CD4-positive, alpha-beta T cell treated with Interleukin-15 for 1 hour (primary cell): Measurements from ENCODE around the gene MTHFD1L.

Experiments used
- DNase-seq: peaks from one replicate; pipeline ENCODE4 v3.0.0-alpha.2; 2020

Gene MTHFD1L

DNA sequence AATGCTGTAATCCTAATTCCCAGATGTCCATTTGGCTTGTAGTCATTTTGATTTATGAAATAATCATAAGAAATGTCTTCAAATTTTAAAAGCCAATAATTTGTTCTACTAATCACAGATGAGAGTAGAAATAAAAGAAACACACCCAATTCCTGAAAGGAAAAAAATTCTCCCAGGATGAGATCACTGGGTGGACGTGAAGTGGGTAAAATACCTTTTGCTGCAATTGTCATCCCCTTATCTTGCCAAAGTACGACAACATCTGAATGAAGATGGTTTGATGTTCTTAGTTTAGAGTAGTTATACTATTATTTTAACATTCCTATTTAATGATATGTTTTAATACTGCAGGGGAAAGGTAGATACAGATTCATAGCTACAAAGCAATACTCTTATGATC lies 33.7 kb downstream of the MTHFD1L start:
- no peak for DNase-seq

DNA sequence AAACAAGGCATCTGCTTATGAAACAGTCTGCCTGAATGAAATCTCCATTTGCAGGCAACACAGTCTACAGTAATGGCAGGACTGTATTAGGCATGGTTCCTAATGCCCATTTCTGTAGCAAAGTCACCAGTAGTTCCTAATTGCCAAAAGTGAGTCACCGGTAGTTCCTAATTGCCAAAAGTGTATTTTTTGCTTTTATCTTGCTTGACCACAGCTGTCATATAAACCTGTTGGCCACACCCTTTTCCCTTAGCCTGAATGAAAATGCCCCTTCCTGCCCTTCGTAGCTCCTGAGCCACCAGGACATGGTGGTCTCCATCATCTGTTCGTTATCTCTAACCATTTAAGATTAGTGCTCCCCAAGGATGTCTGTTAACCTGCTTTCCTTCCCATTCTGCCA lies 34.5 kb downstream of the MTHFD1L start:
- no peak for DNase-seq

DNA sequence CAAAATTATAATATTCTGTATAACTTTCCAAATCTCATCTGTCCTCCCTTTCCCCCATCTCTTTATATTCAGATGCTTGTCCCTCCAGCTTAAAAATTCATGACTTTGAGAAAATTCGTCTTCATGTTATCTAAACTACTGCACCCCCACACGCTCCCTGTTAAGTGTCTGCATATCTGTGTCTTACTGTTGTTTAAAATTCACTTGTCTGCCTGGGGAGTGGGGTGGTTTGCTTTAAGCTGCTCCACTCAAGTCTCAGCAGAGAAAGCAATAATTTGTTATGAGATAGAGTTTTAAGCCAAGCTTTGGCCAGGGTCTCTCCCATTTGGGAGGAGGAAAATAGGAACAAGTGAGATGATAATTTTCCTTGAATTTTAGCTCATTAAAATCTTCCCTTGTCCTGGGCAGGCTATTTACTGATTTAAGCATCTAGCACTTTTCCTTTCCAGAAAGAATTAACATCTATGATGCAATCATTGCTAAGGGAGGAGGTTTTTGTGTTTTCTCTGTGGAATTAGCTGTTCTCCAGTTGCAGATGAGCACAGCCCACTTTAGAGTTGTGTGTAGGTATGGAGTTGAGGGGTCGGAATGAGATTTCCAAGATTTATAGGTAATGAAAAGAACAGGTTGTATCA lies 36.8 kb downstream of the MTHFD1L start:
- DNase-seq: no peak

DNA sequence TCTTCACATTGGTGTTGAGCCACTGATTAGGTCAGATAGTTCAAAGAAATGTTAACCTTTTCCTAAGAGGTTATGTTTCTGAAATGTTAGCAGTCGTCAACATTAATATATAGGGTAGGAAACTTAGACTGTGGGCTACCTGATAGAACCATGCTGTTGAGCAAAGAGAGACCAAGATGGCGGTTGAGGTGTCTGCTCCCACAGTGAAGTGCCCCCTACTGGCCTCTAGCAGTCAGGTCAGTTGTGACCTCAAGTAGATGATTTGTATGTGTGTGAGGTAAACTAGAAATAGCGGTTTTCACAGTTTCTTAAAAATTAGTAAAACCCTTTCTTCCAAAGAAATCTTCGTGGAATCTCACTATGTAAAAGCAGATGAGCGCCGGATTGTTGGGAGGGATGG lies 40.3 kb downstream of the MTHFD1L start:
- no peak for DNase-seq

DNA sequence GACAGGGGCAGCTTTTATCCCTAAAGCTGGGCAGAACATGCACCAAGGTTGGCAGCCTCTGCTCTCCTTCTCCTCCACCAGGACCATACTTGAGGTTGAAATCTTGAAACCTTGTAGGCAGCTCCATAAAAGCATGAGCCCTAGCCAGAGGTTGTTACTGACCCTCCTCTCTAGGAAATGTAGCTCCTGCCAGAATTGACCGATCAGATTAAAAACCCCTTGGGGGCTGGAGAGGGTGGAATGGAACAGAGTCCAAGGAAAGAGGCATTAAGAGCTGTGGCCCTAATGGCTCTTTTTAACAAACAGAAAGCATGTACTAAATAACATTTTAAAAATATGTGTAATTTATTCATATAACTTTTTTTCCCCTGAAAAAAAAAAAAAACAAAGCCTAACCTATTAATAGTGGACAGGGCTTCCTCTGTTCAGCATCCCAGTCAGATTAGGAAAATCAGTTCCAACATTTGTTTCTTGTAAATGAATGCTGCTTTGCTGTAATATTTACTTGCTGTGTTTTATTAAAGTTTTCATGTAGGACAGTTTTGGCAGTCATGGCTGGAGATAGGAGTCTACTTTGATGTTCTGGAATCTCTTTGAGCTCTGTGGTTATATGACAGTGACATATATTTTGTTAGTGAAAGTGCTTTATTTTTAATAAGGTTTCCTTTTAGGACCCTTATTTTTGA lies 41.3 kb downstream of the MTHFD1L start:
- no peak for DNase-seq

DNA sequence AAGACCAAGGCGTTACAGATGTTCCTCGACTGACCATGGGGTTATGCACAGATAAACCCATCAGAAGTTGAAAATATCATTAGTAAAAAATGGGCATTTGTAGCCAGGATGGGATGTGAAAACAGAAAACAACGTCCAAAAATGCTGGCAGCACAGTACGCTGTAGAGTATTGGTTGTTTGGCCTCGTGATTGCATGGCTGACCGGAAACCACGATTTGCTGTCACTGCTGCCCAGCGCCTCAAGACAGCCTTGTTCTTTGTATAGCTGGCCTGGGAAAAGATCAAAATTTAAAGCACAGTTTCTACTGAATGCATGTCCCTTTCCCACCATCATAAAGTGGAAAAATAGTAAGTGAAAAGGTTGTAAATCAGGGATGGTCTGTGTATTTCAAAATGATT lies 41.9 kb downstream of the MTHFD1L start:
- no peak for DNase-seq

DNA sequence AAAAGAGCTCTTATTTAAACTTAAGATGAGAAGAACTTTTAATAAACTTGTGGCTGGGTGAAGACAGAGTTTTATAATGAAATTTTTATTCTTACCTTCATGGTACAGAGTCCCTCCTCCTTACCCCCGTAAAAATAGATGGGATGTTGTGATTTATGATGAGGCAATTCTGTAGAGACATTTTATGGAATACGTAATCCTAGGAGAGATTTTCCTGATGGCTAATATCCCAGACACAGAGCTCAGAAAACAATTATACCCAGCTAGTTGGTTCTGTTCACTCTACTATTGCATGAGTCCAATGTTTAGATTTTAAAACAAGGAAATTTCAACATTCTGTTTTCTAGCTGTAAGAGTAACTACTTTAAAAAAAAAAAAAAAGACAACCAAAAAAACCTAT lies 43.4 kb downstream of the MTHFD1L start:
- DNase-seq: no peak

DNA sequence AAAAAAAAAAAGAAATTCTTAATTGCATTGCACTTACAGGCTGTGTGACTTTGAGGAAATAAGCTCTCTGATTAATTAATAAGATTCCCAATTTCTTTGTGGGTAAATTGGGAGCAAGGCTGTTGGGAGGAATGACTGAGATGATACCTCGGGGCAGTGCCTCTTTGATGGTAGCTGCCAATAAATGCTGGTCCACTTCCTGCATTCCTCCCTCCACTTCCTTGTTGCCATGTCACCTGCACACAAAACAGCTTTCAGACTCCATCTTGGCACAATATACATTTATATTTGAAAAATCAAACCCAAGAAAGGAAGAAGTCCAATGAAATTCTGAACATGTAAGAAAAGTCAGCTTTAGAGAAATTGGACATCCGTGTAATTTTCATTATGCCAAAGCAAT lies 45.1 kb downstream of the MTHFD1L start:
- no peak for DNase-seq

DNA sequence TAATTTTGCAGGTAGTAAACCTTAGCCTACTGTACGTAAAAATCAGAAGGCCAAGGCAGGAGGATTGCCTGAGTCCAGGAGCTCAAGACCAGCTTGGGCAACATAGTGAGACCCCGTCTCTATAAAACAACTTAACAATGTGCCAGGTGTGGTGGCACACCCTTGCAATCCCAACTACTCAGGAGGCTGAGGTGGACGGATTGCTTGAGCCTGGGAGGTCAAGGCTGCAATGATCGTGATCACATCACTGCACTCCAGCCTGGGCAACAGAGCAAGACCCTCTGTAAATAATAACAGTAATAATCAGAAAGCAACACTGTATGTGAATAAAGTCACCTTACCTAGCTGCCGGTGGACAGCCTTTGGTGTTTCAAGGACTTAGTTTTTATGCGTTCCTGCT lies 48.9 kb downstream of the MTHFD1L start:
- no peak for DNase-seq

DNA sequence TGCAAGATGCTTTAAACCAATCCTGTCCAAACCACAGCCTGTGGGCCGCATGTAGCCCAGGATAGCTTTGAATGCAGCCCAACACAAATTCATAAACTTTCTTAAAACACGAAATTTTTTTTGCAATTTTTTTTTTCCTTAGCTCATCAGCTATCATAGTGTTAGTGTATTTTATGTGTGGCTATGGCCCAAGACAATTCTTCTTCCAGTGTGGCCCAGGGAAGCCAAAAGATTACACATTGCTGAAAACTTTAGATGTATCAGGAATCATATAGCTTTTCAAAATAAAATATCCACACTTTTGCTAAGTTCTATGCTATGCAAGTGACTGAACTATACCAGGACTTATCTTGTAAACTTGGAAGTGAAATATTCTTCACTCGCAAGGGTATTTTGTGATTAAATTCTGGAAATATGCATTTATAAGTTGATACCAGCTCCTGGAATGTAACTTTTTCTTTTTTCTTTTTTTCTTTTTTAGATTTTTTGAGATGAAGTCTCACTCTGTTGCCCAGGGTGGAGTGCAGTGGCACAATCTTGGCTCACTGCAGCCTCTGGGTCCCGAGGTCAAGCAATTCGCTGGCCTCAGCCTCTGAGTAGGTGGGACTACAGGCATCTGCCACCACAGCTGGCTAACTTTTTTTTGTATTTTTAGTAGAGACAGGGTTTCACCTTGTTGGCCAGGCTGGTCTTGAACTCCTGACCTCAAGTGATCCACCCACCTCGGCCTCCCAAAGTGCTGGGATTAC lies 49.8 kb downstream of the MTHFD1L start:
- no peak for DNase-seq

DNA sequence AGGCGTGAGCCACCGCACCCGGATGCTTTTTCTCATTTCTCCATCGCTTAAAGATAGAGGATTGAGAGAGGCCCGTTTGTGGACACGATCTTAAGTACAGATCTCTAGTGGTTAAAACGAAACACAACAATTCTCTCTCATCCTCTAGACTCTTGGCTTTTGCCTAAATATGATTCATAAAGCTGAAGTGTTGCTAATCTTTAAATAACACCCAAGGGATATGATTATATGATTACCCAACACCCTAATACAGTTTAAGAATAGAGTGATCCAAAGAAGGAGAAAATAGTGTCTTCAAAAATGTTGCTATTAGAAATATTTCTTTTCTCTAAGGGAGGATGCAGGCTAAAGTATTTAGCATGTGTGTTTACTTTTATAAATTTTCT lies 50.4 kb downstream of the MTHFD1L start:
- DNase-seq: no peak

DNA sequence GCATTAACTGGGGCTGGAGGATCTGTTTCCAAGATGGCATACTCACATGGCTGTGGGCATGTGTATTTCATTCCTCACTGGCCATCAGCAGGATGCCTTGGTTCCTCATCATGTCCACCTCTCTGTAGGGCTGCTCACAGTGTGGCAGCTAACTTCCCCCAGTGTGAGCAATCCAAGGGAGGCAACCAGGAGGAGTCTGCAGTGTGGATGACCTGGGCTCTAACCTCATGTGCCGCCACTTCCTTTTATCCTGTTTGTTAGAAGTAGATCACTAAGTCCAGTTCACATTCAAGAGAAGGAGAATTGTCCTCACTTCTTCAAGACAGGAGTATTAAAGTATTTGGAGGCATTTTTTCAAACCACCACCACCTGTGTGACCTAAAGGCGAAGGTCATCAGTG lies 54.4 kb downstream of the MTHFD1L start:
- DNase-seq: no peak

DNA sequence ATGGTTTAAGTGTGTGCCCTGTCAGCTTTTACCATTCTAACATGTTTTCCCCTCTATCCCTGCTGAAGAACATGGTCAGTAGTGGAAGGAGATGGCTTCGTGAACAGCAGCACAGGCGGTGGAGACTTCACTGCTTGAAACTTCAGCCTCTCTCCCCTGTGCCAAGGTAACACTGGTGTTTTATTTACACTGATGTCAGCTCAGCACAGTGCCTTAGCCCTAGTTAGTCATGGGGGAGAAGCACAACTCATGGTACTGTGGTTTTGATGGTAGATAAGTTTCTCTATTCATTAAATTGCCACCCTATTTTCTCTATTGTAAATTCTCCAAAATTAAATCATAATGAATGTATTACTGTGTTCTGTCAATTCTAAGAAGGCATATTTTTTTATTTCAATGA lies 56.6 kb downstream of the MTHFD1L start:
- no peak for DNase-seq

DNA sequence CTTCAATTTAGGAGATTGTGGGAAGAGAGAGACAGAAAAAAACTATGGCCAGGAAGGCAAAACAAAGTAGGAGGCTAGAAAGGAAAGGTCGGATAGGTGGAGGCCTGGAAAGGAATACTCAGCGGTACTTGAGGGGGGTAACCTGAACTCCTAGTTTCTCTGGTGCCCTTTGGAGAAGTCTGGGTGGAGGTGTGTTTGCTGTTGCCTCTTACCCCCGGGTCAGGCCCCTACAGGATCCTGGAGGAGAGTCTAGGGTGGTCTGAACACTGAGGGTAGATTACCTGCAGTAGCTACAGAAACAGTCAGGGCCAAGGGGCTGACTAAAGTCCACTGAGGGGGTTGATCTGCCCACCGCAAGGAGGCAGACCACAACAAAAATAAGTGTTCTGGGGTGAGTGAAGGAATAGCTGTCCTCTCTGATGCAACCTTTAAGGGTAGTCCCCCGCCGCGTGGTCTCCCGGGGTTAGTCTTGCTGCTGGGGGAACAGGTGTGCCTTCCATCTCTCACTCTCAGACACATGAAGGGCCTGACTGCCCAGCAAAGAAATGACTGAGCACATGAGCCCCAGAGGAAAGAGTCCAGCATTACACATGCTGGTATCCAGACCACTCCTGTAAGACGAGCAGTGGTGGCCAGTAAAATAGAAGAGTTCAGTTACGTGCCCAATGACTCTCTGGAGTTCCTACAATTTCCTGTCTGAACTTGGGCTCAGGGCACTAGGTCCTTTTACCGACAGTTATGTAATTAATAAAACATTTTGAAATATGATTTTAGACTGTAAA lies 59.5 kb downstream of the MTHFD1L start:
- DNase-seq: no peak

DNA sequence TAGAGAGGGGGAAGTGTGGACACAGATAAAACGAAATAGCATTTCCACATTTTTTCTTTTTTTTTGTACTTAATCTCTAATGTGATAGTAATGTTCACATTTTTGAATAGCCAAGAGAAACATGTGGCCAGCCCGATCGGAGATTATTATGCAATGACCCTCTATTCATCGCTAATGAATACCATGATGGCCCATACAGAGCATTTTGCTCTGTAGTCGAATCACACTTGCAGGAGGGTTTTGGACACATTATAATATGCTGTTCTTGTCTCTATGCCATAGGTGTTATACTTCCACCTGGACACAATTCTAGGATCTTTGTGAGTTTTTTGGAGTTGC lies 60.1 kb downstream of the MTHFD1L start:
- no peak for DNase-seq

DNA sequence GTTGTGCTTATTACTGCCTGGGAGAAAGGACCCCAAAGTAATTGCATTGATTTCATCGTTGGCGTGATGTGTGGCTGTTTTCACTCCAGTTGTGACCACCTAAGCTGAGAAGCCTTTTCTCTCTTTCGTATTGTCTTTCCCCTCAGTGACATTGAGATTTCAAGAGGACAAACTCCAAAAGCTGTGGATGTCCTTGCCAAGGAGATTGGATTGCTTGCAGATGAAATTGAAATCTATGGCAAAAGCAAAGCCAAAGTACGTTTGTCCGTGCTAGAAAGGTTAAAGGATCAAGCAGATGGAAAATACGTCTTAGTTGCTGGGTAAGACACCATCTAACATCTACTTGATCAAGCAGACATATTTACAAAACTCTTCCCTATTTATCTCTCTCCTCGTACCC lies 60.5 kb downstream of the MTHFD1L start:
- DNase-seq: no peak

DNA sequence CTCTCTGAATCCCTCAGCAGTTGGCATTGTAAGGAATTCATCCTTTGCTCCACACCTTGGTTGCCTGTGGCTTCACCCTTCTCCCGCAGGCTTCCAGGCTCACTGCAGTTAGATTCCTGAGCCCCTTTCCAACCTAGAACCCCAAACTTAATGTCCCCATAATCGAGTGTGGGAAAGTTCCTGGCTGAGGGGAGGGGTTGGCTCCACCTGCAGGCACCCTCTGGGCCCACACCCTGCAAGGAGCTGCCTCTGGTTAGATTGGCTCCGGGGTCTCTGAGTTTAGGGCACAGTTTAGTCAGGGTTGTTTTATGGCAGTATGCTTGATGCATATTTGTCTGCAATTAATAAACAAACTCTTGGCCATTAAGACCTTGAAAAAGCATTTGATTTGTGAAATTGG lies 63.4 kb downstream of the MTHFD1L start:
- no peak for DNase-seq

DNA sequence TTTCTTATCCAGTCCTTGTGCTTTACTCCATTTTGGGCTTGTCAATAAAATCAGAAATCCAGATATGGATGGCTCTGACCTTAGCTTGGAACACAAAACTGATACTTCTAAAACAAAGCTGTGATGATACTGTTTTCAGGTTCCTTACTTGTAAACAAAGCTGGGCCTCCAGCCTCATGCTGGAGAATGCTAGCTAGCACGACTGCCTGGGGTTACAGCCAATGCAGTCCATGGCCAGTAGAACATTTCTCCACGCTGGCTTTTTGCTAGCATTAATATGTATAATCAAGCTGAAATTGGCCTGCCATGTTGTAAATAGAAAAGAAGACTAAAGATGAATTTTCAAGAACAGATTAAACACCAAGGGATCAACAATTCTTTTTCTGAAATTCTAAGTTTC lies 63.9 kb downstream of the MTHFD1L start:
- no peak for DNase-seq

DNA sequence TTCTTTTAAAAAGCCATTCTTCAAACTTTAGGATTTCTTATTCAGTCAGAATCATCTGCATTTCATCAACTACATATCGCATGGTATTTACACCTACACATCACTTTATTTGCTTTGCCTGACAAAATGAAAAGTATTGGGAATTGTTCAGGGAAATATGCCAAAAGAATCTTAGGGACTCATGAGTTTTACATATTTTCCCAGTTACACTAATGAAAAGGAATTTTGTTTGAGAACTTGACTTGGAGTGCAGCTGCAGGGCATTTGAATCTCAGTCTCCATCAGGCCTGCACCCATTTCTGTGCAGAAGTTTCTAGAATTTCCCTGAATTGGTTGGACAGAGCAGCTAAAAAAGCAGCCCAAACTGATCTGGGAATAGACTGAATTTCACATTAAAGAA lies 65.3 kb downstream of the MTHFD1L start:
- DNase-seq: no peak

DNA sequence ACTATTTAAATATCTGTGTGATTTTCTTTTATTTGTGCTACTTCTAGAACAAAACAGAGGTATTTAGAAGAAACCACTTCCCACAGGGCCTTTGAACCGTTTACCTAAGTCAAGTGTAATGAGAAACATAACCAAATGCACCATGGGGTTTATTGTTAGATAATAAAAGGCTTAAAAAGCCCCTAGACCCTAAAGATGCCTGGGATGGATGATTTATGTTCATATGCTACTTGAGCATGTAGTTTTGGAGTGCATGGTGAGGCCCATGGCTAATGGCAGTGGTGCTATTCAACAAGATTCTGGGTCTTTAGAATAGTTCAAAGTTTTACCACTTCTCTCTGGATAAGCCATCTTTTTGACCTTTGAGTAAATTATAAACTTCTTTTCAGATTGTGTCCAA lies 65.9 kb downstream of the MTHFD1L start:
- no peak for DNase-seq

DNA sequence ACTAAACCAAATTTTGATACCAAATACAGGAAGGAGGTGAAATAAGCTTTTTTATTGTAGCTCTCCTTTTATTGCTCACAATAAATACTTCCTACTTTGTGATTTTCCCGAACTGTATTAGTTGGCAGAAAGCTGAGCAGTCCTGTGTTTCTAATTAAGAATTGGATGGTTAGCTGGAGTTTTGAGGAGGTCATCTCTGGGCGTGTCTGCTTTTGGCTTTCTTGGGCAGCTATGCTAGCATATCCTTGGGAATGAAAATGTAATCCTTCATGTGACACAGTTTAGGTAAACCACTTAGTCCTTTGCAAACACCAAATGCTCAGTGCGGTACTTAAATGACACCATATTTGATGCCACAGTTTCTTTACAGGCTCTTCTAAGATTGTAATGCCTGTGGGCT lies 67.5 kb downstream of the MTHFD1L start:
- DNase-seq: no peak

DNA sequence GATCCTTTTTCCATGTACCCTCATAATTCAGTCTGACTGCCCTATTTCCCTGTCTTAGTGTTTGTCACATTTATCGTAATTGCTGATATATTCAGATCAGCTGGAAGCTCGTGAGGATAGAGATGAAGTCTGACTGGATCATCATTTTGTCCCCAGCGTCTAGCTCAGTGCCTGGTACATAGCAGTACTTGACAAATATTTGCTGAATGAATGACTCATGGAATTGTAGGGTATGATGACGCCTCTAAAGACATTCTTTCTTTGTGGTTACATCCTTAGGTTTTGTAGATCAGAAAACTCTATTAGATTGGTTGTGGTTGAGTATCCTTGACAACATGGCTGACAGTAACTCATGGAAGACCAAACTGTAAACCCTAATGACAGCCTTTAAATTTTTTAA lies 68.9 kb downstream of the MTHFD1L start:
- no peak for DNase-seq

DNA sequence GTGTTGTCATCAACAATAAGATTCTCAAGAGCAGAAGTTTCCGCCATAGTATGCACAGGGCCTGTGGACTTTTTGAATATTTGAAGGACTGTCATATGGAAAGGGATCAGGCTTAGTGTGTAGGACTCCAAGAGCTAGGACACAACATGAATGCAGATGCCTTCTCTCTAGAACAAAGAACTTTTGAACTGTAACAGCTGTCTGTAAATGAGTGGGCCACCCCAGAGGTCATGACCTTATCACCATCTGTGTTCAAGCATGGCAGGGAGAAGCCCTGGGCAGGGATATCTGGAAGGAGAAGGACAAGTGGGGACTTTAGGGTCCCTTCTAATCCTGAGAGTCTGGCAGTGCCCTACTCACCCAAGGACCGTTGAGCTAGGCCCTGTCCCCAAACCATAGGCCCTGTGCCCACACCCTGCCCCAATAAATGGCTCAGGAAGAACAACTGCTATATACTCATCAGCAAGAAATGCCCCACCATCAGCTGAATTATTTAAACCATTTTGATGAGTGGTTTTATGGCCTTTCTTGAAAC lies 70.6 kb downstream of the MTHFD1L start:
- DNase-seq: no peak
